Measurements from ENCODE around the gene TYW5.

DNA sequence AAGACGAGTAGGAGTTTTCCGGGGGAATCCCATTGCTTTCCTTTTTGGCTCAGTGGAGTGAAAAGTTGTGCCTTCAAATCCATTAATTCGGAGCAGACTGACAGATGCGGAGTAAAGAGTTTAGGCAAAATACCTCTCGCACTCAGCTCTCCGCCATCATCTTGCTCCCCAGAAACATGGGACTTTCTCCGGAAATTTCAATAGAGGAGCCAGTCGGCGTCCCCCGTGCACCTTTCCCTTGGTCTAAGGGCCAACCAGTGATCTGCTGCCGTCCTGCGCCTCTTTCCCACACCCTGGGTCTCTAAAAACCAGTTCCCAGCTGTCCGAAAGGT is 318 bp downstream of the TYW5 start:
- no peak for TF ChIP-seq PBX3 (CRISPR knock-in tag; IDR thresholded peaks at IDR 0.05; ENCODE audit: borderline replicate concordance)
- TF ChIP-seq, protein P1, sequence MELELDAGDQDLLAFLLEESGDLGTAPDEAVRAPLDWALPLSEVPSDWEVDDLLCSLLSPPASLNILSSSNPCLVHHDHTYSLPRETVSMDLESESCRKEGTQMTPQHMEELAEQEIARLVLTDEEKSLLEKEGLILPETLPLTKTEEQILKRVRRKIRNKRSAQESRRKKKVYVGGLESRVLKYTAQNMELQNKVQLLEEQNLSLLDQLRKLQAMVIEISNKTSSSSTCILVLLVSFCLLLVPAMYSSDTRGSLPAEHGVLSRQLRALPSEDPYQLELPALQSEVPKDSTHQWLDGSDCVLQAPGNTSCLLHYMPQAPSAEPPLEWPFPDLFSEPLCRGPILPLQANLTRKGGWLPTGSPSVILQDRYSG (CRISPR knock-in tag; IDR thresholded peaks at IDR 0.05) = no peak
- no peak for TF ChIP-seq HNF4G (IDR thresholded peaks at IDR 0.05; ENCODE audit: borderline replicate concordance, low read depth, low read length)
- no peak for TF ChIP-seq HNF4G (CRISPR knock-in tag; IDR thresholded peaks at IDR 0.05; ENCODE audit: borderline replicate concordance, low read depth)
